COLO829 (cell line): Measurements from ENCODE around the gene CABP2.
"Not testable (repeated sequence)": the region's sequence is repeated elsewhere in the genome, so short reads cannot be mapped to it uniquely, and the experiment has no call there.

Source experiments
- DNase-seq: peaks from one replicate; pipeline ENCODE4 v3.0.0; 2012; ENCODE audit warnings: low spot score

Gene CABP2

GRCh38 chr11:67494371-67495233 lies 28.6 kb downstream of the CABP2 start:
- DNase-seq: no peak

GRCh38 chr11:67493548-67494370 lies 29.5 kb downstream of the CABP2 start:
- no peak for DNase-seq

GRCh38 chr11:67492801-67493547 lies 30.3 kb downstream of the CABP2 start:
- DNase-seq: no peak

GRCh38 chr11:67492069-67492727 lies 31.0 kb downstream of the CABP2 start:
- no peak for DNase-seq

GRCh38 chr11:67491276-67492068 lies 31.8 kb downstream of the CABP2 start:
- DNase-seq: no peak

- no peak for DNase-seq
Measured at GRCh38 chr11:67490727-67491065, 32.5 kb downstream of the CABP2 start.

GRCh38 chr11:67489885-67490726 lies 33.1 kb downstream of the CABP2 start:
- DNase-seq: no peak

GRCh38 chr11:67489203-67489884 lies 33.9 kb downstream of the CABP2 start:
- no peak for DNase-seq

GRCh38 chr11:67486481-67487195 lies 36.6 kb downstream of the CABP2 start:
- no peak for DNase-seq

- not testable (repeated sequence) for DNase-seq
Measured at GRCh38 chr11:67485873-67486361, 37.3 kb downstream of the CABP2 start.

GRCh38 chr11:67484847-67485311 lies 38.4 kb downstream of the CABP2 start:
- no peak for DNase-seq

GRCh38 chr11:67483831-67484665 lies 39.2 kb downstream of the CABP2 start:
- no peak for DNase-seq

- peak; percentile 99 for DNase-seq
Measured at GRCh38 chr11:67482827-67483798, 40.1 kb downstream of the CABP2 start, which contains the start of gene AIP. AIP (plus strand) TSS chr11:67483026; CDS start chr11:67483159, 133 bp downstream.

GRCh38 chr11:67482275-67482826 lies 40.9 kb downstream of the CABP2 start:
- peak; percentile 25 for DNase-seq

- DNase-seq: not testable (repeated sequence)
Measured at GRCh38 chr11:67477344-67478050, 45.7 kb downstream of the CABP2 start.
